MCF 10A (cell line): Measurements from ENCODE around the gene RPL7A. TPM values are rescaled to one million over a fixed set of nuclear protein-coding genes. Genes with fewer than 3 reads are reported as not detected.
"Not testable (repeated sequence)": the region's sequence is repeated elsewhere in the genome, so short reads cannot be mapped to it uniquely, and the experiment has no call there.

ENCODE experiments used
- BruUV-seq: library from RNA; stranded (reverse); fragments of 400-500 nt; replicated peaks from 2 replicates; lab custom pipeline; 2021; lab: Mats Ljungman, UMichigan
- CTCF ChIA-PET: fragments of 300-600 bp; sonication (Branson Sonifier 250); formaldehyde crosslinking; extraction: SDS; loops from one replicate; lab custom pipeline; 2021; ENCODE audit warnings: antibody characterized with exemption, inconsistent platforms; lab: Yijun Ruan, JAX
- POLR2A ChIA-PET: fragments of 300-600, 350-650 bp; sonication (Branson Sonifier 250); formaldehyde crosslinking; extraction: SDS; loops from one replicate; lab custom pipeline; 2020; ENCODE audit warnings: antibody characterized with exemption, inconsistent platforms; lab: Yijun Ruan, JAX
- DNase-seq: peaks from one replicate; pipeline ENCODE4 v3.0.0-alpha.2; 2018; ENCODE audit not compliant: unreplicated experiment
- H3K27ac Mint-ChIP-seq: one replicate; pipeline ENCODE4 v1.8.0; 2022; ENCODE audit warnings: mild to moderate bottlenecking, low read depth, mixed read lengths; ENCODE audit not compliant: unreplicated experiment
- H3K27me3 Mint-ChIP-seq: one replicate; pipeline ENCODE4 v1.8.0; 2022; ENCODE audit warnings: mixed read lengths; ENCODE audit not compliant: insufficient read depth, unreplicated experiment
- H3K36me3 Mint-ChIP-seq: one replicate; pipeline ENCODE4 v1.8.0; 2022; ENCODE audit warnings: mild to moderate bottlenecking, moderate library complexity, mixed read lengths; ENCODE audit not compliant: insufficient read depth, unreplicated experiment
- H3K4me1 Mint-ChIP-seq: one replicate; pipeline ENCODE4 v1.8.0; 2022; ENCODE audit warnings: mixed read lengths; ENCODE audit not compliant: insufficient read depth, unreplicated experiment
- H3K4me3 Mint-ChIP-seq: one replicate; pipeline ENCODE4 v1.8.0; 2022; ENCODE audit warnings: mild to moderate bottlenecking, moderate library complexity, mixed read lengths; ENCODE audit not compliant: unreplicated experiment
- H3K9me3 Mint-ChIP-seq: one replicate; pipeline ENCODE4 v1.8.0; 2022; ENCODE audit warnings: mixed read lengths; ENCODE audit not compliant: unreplicated experiment
- CTCF ChIP-seq: fragments of 200-600 bp; IDR thresholded peaks from one replicate; pipeline ENCODE4 v1.8.0; 2022; ENCODE audit warnings: antibody characterized with exemption, mild to moderate bottlenecking; ENCODE audit not compliant: unreplicated experiment
- intact Hi-C: fragments of 100-400 bp; cut with micrococcal nuclease; formaldehyde crosslinking; loops from 2 replicates; pipeline ENCODE4 v1.14.1; 2022
- total RNA-seq: library from RNA; stranded (reverse); gene quantifications from 2 replicates; pipeline ENCODE4 v1.2.3, GENCODE V29; 2022

The RPL7A gene
- total RNA-seq, 1 experiment from 2014 or later: 2,129 TPM

DNA sequence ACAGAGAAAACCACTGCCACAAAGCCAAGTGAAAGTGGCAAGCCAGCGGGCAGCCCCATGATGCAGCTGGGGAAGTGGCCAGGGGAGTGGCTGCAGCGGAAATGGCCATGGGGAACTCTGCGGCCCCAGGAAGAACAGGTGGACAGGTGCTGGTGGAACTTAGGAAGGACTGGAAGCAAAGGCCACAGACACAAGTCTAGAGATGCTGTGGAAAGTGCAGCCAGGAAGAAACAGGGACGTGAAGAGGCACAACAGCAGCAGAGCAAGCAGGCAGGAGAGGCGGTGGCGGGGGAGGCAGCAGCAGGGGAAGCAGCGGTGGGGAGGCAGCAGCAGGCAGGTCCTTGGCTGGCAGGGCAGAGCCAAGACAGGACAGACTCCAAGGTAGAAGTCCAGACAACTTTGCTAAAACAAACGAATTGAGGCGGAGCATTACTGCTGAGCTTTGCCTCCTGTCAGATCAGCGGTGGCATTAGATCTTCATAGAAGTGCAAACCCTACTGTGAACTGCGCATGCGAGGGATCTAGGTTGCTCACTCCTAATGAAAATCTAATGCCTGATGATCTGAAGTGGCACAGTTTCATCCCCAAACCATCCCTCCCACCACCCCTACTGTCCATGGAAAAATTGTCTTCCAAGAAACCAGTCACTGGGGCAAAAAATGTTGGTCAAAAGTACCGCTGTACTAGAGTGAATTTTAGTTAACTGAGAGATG, 23.9 kb upstream of the RPL7A start:
- no TSS peak for BruUV-seq
- no peaks in the 10 kb centered on the region for H3K36me3 Mint-ChIP-seq
- H3K27ac Mint-ChIP-seq: no peak overlapping the region

DNA sequence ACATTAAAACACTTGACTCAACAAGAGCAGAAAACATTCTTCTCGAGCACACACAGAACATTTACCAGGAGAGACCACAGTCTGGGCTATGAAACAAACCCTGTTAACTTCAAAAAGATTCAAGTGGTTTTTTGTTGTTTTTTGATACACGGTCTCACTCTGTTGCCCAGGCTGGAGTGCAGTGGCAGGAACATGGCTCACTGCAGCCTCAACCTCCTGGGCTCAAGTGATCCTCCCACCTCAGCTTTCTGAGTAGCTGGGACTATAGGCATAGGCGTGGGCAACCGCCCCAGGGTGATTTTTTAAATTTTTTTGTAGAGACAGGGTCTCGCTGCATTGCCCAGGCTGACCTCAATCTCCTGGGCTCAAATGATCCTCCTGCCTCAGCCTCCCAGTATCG, 21.0 kb upstream of the RPL7A start:
- POLR2A ChIA-PET, H3K4me3 Mint-ChIP-seq, H3K9me3 Mint-ChIP-seq, H3K4me1 Mint-ChIP-seq, CTCF ChIA-PET, intact Hi-C loops, BruUV-seq, DNase-seq, H3K27ac Mint-ChIP-seq: not testable (repeated sequence)
- Mint-ChIP-seq H3K36me3 (peaks cover 17% of the 10 kb centered on the region), H3K27me3 (peaks cover 25% of the 10 kb centered on the region)

More for the DNA sequence above, 23.9 kb upstream of the RPL7A start:
- Mint-ChIP-seq H3K4me3 (no peak overlapping the region), H3K27me3 (peaks cover 41% of the 10 kb centered on the region), H3K4me1 (peaks cover 4% of the 10 kb centered on the region), H3K9me3 (no peaks in the 10 kb centered on the region)
- ChIA-PET CTCF (interaction anchor here (0.7 kb wide), 1 partner anchor 180 kb away, joined by 3 read pairs; no protein-coding TSS in a partner anchor), POLR2A (no interaction called here)
- intact Hi-C loops: no loop called here
- TF ChIP-seq CTCF: no peak
- DNase-seq: no peak

DNA sequence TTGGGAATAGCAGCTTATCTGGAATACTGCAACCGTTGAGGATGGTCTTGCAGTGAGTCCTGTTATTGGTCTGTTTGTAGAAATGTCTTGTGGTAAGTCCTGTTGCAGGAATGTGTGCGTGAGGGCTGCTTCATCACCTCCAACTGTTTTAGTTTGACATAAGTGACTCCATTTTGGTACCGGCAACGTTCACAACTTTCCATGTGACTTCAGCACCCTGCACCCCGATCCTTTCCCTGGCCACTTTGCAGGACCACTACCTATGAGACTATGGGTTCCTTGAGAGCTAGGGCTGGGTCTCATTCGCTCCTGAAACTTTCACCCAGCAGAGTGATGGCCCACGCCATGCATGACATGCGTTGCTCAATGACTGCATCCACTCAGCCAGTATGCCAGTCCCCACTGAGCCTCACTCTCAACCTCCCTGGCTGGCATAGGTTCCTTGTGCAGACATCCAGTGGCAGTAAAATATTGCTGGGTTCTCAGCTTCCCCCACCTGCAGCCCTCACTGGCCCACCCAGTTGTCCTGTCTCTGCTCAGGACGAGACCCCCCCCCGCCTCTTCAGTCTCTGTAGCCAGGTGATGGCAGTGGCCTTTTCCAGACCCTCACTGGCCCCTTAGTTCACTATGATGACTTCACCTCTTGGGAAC, 20.1 kb upstream of the RPL7A start:
- CTCF ChIA-PET: interaction anchor here (0.6 to 1.6 kb wide), 2 partner anchors 141 to 159 kb away, joined by 3 to 10 read pairs; no protein-coding TSS in a partner anchor
- Mint-ChIP-seq H3K27me3 (peaks cover 16% of the 10 kb centered on the region), H3K27ac (no peak overlapping the region), H3K4me3 (no peak overlapping the region), H3K4me1 (peaks cover 5% of the 10 kb centered on the region), H3K9me3 (no peaks in the 10 kb centered on the region), H3K36me3 (peaks cover 24% of the 10 kb centered on the region)
- no TSS peak for BruUV-seq
- DNase-seq: no peak
- TF ChIP-seq CTCF: no peak
- intact Hi-C loops: no loop called here
- POLR2A ChIA-PET: interaction anchor here (0.6 to 1.0 kb wide), 2 partner anchors 112 to 150 kb away, joined by 3 to 4 read pairs; no protein-coding TSS in a partner anchor

DNA sequence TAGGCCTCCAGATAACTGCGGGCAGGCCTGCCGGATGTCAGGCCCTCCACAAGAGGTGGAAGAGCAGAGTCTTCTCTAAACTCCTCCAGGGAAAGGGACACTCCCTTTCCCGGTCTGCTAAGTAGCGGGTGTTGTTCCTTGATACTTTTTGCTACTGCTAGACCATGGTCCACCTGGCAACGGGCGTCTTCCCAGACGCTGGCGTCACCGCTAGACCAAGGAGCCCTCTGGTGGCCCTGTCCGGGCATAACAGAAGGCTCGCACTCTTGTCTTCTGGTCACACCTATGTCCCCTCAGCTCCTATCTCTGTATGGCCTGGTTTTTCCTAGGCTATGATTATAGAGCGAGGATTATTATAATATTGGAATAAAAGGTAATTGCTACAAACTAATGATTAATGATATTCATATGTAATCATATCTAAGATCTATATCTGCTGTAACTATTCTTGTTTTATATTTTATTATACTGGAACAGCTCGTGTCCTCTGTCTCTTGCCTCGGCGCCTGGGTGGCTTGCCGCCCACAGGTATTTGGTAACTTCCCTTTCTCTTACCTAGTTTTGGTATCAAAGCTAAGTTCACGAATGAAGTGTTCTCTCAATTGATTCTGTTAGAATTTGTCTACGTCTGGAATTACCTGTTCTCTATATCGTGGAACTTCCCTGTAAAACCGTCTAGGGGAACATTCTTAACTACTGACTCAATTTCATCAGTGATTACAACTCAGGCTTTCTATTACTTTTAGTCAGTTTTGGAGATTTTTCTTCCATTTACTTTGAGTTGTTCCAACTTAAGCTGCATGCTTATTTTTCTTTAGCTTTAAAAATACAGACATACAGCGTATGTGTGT, 18.5 kb upstream of the RPL7A start:
- ChIA-PET CTCF (interaction anchor here (0.6 to 5.1 kb wide), 18 partner anchors 9 to 664 kb away, joined by 3 to 72 read pairs (median 4); no protein-coding TSS in a partner anchor), POLR2A (interaction anchor here (0.6 to 1.7 kb wide), 5 partner anchors 14 to 145 kb away, joined by 3 to 6 read pairs (median 3); no protein-coding TSS in a partner anchor)
- intact Hi-C loops: loop anchor here (1.0 kb wide), 1 partner anchor 144 kb away; no protein-coding TSS in a partner anchor
- not testable (repeated sequence) for H3K4me3 Mint-ChIP-seq, H3K9me3 Mint-ChIP-seq, H3K4me1 Mint-ChIP-seq, BruUV-seq, H3K27ac Mint-ChIP-seq, H3K27me3 Mint-ChIP-seq
- H3K36me3 Mint-ChIP-seq: peaks cover 33% of the 10 kb centered on the region
- peak; percentile 70 for TF ChIP-seq CTCF
- peak; percentile 37 for DNase-seq
